Stimulated activated CD4-positive, alpha-beta T cell treated with anti-CD3 and anti-CD28 coated beads, Interleukin-1b, Interleukin-23, amount 100 ng/mL, for 24 hours (primary cell): ENCODE measurements around the gene TCF25.

Source experiments
- DNase-seq, 4 experiments: peaks; one replicate each; pipeline ENCODE4 v3.0.0-alpha.2; 2020; ENCODE audit warnings: low read depth in 4 of 4, low spot score in 1 of 4

TCF25 gene

GRCh38 chr16:89936508-89936907, 63.1 kb downstream of the TCF25 start:
- no peak for DNase-seq

GRCh38 chr16:89936981-89937380, 63.6 kb downstream of the TCF25 start:
- no peak for DNase-seq

GRCh38 chr16:89938175-89938885, 64.9 kb downstream of the TCF25 start:
- DNase-seq: no peak

- no peak for DNase-seq
Measured at GRCh38 chr16:89944773-89945172, 71.4 kb downstream of the TCF25 start.

GRCh38 chr16:89945654-89946053, 72.3 kb downstream of the TCF25 start:
- no peak for DNase-seq

GRCh38 chr16:89946515-89946914, 73.1 kb downstream of the TCF25 start:
- DNase-seq: no peak

- DNase-seq: no peak
Measured at GRCh38 chr16:89949121-89949742, 75.8 kb downstream of the TCF25 start.

- no peak for DNase-seq
Measured at GRCh38 chr16:89949756-89950155, 76.4 kb downstream of the TCF25 start.

- DNase-seq: no peak
Measured at GRCh38 chr16:89951509-89951908, 78.1 kb downstream of the TCF25 start.

GRCh38 chr16:89952049-89952448, 78.7 kb downstream of the TCF25 start:
- DNase-seq: no peak

GRCh38 chr16:89952551-89952950, 79.2 kb downstream of the TCF25 start:
- DNase-seq: no peak

- no peak for DNase-seq
Measured at GRCh38 chr16:89953671-89954406, 80.4 kb downstream of the TCF25 start.

- DNase-seq: no peak
Measured at GRCh38 chr16:89954462-89954861, 81.1 kb downstream of the TCF25 start.

GRCh38 chr16:89955001-89955685, 81.8 kb downstream of the TCF25 start:
- DNase-seq: no peak

GRCh38 chr16:89956505-89957215, 83.3 kb downstream of the TCF25 start:
- DNase-seq: no peak

GRCh38 chr16:89957216-89957785, 83.9 kb downstream of the TCF25 start:
- DNase-seq: no peak

GRCh38 chr16:89958068-89958467, 84.7 kb downstream of the TCF25 start:
- no peak for DNase-seq

- DNase-seq: no peak
Measured at GRCh38 chr16:89958596-89958995, 85.2 kb downstream of the TCF25 start.

GRCh38 chr16:89960966-89961365, 87.6 kb downstream of the TCF25 start:
- DNase-seq: no peak
